Suppressor macrophage treated with lipopolysaccharide for 4 hours (primary cell): Measurements from ENCODE around the gene RYR2.
"Not testable (repeated sequence)": the region's sequence is repeated elsewhere in the genome, so short reads cannot be mapped to it uniquely, and the experiment has no call there.

Experiments
- DNase-seq: peaks from one replicate; pipeline ENCODE4 v3.0.0-alpha.2; 2020

Gene RYR2

DNA sequence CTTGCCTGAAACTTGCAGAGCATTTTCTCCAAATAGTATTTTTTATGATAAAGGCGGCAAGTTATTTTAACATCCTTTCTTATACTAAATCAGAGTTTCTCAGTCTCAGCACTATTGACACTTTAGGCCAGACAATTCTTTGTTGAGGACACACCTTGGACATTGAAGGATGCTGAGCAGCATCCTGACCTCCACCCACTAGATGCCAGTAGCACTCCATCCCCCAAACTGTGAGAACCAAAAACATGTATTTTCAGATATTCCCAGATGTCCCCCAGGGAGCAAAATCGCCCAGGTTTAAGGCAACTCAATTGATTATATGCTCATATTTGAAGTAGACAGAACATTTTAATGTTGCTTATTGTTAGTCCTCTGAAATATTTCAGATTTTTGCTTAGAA is 549.4 kb downstream of the RYR2 start:
- DNase-seq, result no peak

DNA sequence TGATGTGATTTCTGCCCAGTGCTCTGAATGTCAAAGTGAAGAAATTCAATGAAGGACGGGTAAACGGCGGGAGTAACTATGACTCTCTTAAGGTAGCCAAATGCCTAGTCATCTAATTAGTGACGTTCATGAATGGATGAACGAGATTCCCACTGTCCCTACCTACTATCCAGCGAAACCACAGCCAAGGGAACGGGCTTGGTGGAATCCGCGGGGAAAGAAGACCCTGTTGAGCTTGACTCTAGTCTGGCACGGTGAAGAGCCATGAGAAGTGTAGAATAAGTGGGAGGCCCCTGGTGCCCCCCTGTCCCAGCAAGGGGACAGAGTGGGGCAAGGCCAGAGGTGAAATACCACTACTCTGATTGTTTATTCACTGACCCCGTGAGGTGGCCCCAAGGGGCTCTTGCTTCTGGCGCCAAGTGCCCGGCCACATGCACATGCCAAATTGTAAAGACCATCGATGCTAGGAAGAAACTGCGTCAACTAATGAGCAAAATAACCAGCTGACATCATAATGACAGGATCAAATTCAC is 561.1 kb downstream of the RYR2 start:
- not testable (repeated sequence) for DNase-seq

DNA sequence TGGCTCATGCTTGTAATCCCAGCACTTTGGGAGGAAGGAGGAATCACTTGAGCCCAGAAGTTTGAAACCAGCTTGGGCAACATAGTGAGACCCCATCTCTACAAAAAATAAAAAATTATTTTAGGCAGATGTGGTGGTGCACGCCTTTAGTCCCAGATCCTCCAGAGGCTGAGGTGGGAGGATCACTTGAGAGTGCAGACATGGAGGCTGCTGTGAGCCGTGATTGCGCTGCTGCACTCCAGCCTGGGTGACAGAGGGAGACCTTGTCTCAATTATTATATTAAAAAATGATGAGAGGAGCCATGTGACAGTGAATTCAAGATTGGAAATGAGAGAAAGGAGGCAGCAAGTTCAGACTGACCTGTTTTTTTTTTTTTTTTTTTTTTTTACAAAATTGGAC is 566.4 kb downstream of the RYR2 start:
- no peak for DNase-seq

DNA sequence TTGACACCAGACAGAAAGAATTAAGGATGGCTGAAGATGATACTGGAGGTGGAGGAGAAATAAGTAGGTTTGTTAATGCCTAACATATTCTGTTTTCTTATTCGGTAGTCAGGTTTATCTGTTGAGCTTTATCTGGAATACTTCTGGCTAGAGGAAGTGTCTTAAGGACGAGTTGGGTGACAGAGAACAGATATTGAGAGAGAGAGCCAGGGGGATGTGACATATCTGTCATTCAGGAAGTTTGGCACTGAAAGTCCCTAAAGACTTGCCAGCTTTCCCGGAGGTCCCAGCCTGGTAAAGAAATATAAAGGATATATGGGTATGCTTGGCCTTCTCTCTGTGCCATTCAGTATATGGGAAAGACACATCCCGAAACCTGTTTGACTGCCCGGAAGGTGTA is 568.2 kb downstream of the RYR2 start:
- no peak for DNase-seq

DNA sequence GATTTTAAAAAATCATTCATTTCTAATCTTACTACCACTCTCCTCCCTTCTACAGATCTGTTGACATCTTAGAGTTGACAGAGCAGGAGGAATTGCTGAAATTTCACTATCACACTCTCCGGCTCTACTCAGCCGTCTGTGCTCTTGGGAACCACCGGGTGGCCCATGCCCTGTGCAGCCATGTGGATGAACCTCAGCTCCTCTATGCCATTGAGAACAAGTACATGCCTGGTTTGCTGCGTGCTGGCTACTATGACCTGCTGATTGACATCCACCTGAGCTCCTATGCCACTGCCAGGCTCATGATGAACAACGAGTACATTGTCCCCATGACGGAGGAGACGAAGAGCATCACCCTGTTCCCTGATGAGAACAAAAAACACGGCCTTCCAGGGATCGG is 572.0 kb downstream of the RYR2 start:
- no peak for DNase-seq

DNA sequence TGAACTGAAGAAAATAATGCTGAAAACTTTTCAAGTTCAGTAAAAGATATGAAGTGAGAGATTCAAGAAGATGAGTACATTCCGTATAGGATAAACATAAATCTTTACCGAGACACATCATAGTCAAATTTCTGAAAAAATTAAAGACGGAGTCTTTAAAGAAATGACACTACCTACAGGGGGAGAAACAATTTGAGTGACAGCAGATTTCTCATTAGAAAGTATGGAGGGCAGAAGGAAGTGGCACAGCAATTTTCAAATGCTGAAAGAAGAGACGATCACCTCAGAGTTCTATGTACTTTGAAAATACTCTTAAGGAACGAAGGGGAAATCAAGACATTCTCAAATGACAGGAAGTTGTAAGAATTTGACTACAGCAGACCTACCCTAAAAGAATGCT is 577.6 kb downstream of the RYR2 start:
- no peak for DNase-seq

DNA sequence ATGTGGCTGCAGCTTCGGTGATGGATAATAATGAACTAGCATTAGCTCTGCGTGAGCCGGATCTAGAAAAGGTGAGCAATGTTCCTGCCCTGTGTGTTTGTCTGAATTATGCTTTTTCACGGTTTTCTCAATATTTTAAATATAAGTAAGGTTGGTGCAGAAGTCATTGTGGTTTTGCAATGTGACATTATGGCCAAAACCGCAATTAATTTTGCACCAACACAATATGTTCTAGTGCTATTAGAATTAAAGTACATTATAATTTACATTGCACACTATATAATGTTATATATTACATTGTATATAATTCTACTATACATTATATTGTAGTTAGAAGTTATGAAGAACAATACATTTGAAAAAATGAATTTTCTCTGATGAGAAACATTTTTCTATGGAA is 592.9 kb downstream of the RYR2 start:
- DNase-seq, result no peak

DNA sequence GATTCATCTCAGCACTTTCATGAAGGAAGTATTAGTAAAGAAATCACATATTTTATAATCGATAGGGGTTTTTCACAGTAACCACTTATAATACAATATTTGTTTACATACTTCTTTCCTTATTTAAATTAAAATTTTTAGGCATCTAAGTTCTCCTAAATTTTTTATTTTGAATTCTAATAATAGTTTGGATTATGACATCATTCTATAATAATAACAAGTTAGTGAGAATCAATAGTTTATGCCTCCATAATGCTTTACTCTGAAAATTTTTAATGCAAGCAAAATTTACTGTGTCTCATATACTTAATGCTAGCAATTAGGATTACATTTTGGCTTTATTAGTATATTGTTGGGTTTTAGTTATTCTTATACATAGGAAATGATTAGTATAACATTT is 596.6 kb downstream of the RYR2 start:
- DNase-seq, result no peak

DNA sequence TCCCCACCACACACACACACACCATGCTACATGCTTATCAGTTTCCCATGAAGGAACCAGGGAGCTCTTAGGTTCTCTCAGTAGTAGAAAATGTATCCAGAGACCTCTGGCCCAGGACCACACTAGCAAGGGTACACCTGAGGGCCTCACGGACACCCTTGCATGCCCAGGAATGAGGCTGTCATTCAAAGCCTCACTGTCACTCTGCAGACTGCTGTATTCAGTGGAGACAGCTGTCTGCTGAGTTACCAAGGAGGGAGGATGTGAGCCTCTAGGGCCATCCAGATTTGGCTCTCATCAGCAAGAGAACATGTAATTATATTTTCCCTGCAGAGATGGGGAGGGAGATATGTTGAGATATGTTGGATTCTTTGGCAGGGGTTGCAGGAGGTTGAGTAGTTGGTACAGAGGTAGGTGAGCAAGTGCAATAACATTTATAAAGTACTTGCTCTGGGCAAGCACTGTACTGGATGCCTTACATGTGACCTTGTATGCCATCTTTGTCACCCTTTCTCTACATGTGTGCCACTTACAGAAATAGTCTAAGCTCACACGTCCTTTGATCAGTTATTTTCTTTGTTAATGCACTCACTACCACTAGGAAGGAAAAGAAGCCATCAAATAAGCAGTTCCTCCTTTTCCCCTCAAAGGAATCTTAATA is 598.2 kb downstream of the RYR2 start:
- DNase-seq, result no peak

DNA sequence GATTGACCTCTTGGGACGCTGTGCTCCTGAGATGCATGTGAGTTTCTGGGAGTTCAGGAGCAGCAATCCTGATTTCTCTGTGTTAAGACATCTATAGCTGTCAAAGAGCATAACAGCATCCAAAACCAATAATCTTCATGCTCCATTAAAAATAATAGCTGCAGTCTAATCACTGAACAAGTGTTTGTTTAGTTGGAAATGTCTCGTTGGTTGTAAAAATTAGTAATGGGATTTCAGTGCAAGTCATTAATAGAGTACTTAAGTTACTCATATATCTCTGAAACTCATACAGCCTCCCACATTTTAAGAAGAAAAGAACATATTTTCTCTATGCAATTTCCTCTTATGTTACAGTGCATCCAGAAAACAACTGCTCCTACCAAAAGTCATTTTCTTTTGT is 599.0 kb downstream of the RYR2 start:
- no peak for DNase-seq

DNA sequence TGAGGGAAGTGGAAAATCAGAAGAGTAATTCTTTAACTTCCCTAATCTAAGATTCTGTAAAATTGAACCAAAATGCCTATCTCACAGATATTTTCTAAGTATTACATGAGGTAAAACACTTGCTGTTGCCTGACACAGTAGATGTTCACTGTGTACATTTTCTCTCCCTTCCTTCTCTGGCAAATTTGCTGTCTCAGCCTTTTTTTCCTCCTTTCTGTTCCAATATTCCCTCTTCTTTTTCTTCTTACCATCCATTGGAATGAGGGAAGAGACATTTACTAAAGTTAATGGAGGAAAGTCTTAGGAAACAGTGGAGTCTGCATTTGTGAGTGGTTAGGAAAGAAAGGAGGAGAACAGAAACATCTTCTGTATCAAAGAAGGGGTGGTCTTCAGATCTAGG is 608.8 kb downstream of the RYR2 start:
- DNase-seq, result no peak

DNA sequence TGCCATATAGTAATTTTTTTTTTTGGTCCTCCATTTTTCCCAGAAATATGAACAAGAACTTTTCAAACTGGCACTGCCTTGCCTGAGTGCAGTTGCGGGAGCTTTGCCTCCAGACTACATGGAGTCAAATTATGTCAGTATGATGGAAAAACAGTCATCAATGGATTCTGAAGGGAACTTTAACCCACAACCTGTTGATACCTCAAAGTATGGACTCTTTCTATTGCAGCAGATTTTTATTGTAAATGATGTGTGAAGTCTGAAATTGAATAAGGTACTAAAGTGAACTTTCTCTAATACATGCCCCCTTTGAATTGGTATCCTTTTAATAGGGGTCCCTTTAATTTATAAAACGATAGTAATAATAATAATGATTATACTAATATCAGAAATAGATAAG is 613.8 kb downstream of the RYR2 start:
- no peak for DNase-seq

DNA sequence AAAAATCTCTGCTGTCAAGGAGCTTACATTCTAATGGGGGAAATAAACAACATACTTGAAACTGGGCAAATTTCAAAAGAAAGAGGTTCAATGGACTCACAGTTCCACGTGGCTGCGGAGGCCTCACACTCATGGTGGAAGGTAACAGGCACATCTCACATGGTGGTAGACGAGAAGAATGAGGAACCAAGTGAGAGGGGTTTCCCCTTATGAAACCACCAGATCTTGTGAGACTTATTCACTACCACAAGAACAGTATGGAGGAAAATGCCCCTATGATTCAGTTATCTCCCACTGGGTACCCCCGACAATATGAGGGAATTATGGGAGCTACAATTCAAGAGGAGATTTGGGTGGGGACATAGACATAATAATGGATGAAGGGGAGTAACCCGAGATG is 622.4 kb downstream of the RYR2 start:
- DNase-seq, result no peak

DNA sequence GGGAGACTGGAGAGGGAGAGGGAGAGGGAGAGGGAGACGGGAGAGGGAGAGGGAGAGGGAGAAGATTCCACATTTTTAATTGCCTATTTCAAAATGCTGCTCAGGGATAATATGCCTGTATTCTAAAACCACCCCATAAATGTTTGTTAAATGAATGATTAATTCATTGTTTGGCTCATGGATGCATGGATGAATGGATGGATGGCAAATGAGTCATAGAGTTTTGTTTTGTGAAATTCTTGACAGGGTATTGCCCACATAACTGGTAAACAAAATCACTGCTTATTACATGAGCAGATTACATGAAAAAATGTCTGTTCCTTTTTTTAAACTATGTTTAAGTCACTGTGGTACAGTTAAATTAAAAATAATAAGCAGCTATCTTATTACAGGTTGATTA is 628.3 kb downstream of the RYR2 start:
- DNase-seq, result no peak

DNA sequence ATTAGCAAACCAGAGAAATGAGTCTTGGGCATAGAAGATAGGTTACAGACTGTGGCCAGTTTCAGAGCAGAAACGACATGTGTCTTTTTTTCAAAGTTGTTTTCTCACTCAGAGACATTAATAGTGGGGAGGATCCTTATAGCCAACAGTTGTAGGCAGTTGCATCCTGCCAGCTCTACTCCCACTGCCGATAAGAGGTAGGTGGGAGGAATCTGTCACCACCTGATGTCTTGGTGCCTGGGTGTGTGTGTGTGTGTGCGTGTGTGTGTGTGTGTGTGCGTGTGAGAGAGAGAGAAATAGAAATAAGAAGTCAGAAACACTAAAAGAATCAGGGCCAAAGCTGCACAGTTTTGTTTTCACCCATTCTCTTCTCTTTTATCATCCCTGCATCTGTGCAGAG is 629.3 kb downstream of the RYR2 start:
- DNase-seq, result no peak

DNA sequence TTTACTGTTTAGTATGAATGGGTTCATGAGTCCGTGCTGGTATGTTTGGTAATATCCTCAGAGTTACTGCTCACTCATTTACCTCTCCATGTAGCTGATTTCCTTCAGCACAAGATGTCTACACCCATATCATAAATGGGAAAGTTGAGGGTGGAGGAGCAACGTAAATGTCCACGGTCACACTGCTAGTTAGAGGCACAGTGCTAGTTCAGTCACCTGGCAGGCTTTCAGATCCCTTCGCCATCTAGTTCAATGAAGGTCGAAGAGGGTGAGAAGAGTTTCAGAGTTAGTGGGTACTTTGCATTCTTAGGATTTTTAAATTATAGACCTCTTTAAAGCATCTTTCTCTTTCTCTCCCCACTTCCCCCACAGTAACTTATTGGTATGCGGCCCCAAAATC is 630.0 kb downstream of the RYR2 start:
- no peak for DNase-seq

DNA sequence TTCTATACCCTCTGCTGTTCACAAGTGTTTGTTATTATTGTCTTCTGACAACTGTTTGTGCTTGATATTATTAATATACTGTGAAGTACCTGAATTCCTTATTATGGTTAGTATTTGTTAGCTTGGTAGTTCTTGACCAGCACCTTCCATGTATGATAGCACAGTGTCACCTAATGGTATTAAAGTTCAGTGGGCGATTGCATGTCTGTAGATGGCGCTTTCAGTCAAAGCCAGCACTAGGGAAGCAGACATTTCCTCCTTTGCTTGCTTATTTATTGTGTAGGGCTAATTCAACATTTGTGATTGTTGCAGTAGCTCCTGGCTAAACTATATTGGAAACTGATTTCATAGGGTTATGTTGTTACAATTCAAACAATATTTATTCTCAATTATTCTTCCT is 630.8 kb downstream of the RYR2 start:
- DNase-seq, result no peak

DNA sequence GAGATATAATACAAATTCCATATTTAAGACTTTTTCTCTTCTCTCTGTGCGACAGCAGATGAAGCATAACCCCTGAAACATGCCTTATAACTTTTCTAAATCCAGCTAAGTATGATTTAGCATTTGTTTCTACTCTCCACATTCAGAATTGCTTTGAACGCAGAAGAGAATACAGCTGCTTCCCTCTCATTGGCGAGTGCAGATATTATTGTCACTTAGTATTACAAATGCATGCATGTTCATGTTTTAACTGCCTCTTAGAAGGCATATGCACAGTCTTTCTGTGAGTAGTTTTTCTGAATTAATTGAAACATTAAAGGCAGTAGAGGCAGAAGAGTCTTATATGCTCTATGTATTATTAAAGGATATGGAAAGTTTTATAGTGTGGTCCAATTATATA is 631.6 kb downstream of the RYR2 start:
- no peak for DNase-seq

DNA sequence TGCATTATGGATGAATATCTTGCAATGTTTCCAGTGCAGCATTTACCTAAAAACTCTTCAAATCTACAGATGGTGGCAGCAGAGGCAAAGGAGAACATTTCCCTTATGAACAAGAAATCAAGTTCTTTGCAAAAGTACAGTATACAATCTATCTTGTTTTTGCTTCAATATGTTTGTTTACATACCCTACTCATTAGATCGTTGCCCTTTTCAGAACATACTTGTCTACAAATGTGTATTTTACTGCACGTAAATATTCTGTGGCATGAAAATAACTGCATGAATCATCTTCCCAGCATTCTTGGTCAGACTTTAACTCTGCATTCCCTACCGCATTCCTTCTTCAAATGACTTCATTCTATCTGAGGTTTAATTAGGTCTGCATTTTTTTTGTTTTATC is 636.0 kb downstream of the RYR2 start:
- DNase-seq, result no peak

DNA sequence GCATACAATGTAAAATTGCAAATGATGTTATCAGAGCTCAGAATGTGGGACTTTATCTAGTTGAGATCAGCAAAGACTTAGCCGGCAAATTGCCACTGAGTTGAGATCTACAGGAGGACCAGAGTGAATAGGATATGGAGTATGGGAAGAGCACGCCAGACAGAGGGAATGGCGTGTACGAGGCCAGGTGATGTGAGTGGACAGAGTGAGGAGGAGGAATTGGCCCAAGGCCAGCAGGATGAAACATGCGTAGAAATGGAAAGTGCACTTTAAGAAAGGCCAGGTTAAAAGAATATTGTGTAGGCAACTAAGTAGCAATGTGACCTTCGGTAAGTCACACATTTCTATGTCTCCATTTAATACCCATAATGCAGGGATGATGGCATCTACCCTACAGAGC is 637.7 kb downstream of the RYR2 start:
- DNase-seq, result no peak

DNA sequence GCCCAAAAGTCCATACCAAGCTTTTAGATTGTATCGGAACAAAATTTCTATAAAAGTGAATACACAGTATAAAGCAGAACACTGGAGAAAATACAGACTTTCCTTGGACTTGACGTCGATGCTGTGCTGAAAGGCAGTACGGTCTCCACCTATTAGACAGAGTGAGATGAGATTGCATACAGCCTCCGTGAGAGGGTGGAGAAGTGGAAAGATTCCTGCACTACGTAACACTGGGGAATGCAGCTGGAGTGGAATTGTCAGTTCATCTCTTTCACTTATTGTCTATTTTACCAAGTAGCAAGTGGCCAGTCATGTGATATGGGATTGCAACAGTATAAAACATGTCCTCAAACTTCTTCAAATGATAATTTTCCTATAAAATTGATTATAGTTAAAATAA is 639.2 kb downstream of the RYR2 start:
- DNase-seq, result no peak

DNA sequence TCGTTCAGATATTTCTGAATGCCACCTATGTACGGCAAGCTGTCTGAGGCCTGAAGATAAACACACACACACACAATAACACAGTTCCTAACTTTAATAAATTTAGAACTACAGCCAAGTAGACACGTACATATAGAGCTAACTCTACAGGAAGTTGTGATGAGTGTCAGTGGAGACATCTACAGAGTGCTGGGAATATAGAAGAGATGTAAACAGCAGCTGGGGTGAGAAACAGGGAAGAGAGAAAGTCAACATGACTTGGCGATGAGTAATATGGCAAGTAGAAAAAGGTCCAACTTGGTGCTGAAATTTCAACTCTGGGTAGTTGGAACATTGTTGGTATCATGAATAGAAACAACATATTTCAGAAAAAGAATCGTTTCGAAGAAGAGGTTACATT is 642.3 kb downstream of the RYR2 start:
- DNase-seq, result no peak

DNA sequence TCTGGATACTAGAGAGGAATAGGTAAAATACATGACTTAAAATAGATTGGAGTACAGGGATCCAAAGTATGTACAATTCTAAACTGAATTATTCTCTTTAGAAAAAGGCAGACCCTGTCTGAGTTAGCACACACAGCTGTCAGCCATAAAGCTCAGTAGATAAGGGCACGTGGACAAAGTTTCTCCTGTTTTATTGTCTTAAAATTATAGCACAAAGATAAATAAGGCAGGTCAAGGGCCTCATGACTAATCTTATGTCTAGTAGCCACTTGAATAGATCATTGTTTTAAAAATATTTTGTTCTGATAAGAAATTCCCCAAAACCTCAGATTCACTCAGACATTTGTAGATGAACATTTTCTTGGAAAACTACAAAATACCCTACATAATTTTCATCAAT is 643.6 kb downstream of the RYR2 start:
- no peak for DNase-seq

DNA sequence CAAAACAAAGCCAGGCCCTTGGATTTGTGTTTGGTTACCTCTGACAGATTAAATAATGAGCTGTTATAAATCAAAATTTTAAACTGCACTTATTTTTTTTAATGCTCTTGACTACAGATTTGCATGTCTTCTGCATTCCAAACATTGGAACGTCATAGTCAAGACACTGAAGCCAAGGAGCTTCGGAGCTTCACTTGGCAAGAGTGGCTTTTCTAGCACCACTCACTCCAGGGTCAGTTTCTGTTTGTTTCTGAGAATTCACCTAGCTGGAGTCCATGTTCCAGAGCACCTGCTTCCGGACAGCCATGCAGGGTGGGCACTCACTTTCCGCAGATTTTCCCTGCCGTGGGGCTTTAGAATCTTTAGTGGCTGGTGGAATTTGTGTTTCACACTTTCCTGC is 645.8 kb downstream of the RYR2 start:
- DNase-seq, result no peak

DNA sequence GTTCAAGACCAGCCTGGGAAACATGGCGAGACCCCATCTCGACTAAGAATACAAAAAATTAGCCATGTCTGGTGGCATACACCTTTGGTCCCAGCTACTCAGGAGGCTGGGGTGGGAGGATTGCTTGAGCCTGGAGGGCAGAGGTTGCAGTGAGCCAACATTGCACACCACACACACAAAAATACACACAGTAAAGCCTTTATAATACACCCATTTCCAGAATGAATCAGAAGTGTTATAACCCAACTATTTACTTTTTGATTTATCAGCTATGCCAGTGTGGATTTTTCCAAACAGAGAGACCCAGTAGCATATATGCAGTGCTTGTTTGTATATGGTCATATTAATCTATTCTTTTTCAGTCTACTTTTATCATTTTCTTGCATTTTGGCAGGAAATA is 648.7 kb downstream of the RYR2 start:
- DNase-seq, result no peak

DNA sequence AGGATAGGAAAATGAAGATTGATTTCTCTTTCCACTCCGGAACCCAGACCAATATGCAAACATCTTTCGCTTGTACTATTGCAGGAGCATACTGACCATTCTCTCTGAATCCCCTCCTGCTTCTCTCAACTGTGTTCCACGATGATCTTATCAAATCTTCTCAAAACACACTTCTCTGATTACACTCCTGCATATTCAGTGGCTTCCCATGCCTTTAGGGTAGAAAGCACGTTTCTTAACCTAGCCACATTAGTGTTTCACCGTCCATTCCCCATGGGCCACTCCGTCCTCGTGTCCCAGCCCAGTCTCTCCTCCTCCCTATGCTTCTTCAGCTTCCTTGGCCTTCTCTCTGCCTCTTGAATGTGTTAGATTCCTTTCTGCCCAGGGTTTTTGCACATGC is 650.3 kb downstream of the RYR2 start:
- DNase-seq, result no peak
